Measurements from ENCODE around the gene EPB41L3.
"Not testable (repeated sequence)": the region's sequence is repeated elsewhere in the genome, so short reads cannot be mapped to it uniquely, and the experiment has no call there.

Gene EPB41L3

DNA sequence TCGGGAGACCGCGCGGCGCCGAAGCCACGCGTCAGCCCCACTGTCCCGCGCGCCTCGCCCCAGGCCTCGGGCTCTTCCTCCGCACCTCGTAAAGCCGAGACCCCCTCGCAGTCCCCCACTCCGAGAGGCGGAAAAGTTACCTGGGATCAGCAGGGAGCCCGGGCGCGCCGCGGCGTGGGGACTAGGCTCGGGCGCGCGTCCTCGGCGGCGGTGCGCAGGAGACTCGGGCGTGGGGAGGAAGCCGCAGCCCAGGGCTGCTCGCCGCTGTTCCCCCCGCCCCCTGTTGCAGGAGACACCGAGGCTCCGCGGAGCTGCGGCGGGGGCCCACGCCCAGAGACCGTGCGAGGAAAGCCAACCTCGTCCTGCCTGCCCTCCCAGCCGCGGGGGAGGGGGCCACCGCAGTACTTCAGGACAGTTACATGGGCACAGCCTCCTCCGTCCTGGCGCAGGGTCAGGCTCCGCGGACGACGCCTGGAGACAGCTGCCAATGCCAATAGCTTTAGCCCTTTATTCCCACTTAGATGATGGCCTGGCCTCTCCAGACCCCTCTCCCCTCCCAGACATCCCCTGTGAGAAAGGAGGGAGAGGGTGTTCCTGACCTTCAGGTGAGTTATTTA lies at the start of gene EPB41L3:
Gene EPB41L3, minus strand, starts transcription at position 225 of the 617 bp plus-strand sequence. CDS start 54,814 bp downstream, outside the sequence.
- no peak for DNase-seq

DNA sequence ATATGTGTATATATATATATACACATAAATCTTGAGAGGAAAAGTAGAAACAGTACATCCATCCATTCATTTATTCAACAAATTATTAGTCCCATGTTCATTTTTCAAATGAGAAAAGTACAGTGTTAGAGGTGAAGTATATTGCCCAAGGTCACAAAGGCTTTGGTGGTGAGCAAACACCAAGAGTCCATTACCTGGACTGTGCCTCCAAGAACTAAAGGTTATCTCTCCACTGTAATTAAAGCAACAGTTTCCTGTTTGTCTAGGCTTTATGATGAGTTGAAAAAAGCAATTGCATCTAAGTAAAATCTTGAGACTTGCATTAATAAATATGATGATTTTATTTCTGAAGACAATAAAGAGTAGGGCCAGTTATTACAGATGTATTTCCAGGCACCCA lies 44.7 kb upstream of the EPB41L3 start:
- no peak for DNase-seq

DNA sequence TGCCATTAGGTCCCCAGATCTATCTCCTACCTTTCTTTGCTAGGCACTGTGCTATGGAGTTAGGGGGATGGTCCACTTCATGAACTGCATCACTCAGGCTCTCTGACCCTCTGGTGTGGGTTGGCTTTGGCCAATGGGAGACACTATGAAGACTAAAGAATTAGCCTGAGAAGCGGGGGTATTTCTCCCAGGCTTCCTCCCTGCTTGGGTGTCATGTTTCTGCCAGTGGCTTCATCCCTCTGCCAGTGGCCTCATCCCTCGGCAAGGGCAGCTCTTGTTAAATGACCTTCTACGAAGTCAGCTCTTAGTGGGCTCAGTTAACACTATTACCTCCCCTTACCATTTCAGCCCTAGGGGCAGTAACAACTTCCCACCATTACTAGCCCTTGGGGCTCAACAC lies 41.9 kb upstream of the EPB41L3 start:
- DNase-seq = no peak

DNA sequence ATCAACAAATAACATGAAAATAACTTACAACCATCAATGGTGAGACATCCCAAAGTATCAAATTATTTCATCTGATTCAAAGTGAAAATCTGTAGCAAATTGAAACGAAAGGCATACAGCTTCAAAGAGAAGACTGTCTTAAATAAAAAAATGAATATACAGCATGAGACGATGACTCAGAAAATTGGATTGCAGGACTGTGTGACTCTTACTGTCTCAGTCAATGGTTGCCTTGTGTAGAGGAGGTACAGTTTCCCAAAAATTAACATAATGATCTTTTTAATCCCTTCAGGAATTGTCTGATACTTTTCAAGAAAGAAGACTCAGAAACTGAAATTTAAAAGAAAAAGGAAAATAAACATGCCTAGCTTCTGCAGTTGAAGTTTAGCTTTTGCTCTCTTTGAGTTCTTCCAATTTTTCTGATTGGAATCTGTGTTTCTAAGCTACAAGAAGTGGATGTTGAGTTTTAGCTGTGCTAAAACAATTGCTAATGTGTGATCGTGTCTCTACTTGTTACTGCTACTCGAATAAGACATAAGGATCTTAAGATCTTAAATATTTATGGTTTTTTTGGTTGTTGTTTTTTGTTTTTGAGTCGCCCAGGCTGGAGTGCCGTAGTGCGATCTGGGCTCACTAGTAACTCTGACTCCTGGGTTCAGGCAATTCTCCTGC lies 41.1 kb upstream of the EPB41L3 start:
- DNase-seq = no peak

DNA sequence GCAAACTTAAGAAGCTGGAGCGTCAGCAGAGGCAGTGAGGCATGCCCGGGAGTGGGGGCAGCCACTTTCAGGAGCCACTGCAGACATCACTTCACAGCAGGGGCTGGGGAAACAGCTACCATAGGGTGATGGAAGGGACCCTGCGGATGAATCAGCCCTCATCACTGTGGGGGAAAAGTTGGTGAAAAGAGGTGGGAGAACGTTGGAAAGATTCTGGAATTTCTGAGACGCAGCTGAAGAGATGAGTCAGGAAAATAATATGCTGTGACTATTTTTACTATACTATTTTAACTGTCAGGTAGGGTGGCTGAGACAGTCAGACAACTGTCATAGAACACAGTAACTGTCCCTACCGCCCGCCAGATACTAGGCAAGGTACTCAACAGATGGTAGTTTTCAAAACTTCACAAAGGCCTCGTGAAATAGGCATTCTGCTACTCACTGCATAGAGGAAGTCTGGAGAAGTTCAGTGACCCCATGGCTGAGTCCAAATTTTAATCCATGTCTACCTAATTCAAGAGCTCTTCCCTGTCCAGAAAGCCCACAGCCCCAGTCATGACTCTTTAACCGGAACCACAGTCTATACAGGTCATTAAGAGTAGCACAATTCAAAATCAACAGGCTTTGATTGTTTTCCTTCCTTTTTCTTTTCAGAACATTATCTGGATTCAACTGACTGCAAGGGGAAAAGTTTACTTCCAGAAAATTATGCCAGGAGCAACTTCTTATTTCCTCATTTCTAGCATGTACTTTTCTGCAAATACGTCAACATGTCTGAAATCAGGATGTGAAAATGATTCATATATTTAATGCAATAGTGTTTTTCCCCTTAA lies 39.3 kb upstream of the EPB41L3 start:
- DNase-seq = no peak

DNA sequence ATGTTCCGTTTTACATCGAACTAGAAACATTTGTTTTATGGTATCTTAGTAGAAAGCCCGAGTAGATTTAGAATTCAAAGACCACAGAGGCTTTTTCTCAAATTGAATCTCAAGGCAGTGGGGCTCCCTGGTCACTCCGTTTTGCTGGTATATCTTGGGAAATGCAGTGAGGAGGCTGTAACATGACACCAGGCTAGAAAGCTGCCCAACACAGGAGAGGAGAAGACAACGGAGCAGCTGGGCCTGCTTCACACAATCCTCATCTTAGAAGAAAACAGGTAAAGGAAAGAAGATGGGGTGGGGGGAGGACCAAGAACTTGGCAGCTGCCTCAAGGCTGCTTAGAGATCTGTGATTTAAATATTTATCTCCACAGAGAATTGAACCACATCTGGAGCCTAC lies 38.3 kb upstream of the EPB41L3 start:
- DNase-seq = no peak

DNA sequence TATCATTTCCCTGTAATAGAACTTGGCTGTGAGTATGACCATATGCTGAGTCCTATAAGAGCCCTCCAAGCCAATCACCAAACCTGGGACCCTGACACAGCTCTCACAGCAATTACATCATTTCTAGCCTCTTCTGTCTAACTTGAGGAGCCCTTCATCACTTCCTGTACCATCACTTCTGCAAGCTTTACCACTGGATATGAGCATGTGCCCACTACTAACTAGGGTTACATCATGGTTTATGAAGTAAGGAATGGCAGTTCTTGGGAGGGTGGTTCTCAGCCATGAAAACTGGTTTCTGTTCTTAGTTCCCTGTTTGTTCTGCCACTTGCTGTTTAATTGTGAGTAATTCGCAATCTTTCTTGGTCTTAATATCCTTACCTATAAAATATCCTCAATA lies 31.0 kb upstream of the EPB41L3 start:
- no peak for DNase-seq

DNA sequence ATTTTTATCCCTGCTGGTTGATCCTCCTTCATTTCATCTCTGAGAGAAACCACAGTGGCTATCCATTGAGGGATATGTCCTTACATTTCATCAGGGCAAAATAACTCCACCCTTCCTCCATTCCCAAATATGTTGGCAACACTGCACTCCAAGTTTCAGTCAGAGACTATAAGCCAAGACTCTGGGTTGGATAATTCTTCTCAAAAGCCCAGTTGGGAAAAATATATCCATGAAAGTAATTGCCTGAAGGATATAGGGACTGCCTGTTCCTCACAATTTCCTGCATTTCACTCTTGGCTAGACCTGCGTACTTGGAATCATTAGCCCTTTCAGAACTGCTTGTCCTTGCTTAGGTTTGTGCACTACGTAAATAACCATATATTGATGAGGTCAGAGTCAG lies 27.9 kb upstream of the EPB41L3 start:
- DNase-seq = no peak

DNA sequence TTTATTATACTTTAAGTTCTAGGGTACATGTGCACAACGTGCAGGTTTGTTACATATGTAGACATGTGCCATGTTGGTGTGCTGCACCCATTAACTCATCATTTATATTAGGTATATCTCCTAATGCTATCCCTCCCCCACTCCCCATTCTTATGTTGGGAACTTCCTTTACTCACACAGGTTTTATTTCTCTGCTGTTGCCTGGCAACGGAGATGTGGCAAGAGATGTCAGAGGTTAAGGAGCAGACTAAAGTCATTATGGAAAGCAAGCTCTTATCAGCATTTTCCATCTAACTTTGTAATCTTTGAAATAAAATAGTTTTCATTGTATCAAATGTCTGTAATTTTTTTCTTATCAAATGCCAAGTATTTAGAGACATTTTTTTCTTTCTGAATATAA lies 26.8 kb upstream of the EPB41L3 start:
- not testable (repeated sequence) for DNase-seq

DNA sequence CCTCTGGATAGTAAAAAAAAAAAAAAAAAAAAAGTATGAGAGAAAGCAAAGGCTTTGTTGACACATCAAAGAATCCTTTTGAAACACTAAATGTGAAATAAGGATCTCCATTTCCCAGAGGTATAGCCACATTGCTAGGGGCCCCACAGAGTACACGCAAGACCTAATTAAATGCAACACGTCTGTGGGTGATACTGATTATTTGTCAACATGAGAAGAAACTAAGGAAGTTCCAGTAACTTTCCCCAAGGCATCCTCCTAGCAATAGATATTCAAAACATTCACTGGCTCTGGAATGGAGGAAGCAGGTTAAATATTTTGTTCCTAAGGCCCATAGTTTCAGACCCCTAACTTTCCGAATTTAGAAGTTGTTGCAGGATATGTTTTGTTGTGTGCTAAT lies 24.6 kb upstream of the EPB41L3 start:
- DNase-seq = no peak

DNA sequence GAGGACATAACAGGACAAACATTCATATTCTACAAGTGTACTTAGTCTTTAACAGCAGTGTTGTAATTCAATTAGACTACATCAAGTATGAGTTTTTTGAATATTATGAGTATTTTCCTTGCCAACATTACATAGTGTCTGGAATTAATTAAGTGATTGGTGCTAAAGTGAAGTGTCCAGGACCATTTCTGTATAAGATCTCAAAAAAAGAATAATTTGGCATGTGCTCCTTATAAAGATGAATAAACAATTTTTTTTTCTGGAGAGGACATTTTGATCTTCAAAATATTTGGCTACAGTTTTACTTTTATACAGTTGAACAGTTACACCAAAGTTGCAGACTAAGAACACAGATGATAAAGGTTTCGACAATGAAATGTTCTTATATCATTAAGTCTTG lies 15.1 kb upstream of the EPB41L3 start:
- no peak for DNase-seq

DNA sequence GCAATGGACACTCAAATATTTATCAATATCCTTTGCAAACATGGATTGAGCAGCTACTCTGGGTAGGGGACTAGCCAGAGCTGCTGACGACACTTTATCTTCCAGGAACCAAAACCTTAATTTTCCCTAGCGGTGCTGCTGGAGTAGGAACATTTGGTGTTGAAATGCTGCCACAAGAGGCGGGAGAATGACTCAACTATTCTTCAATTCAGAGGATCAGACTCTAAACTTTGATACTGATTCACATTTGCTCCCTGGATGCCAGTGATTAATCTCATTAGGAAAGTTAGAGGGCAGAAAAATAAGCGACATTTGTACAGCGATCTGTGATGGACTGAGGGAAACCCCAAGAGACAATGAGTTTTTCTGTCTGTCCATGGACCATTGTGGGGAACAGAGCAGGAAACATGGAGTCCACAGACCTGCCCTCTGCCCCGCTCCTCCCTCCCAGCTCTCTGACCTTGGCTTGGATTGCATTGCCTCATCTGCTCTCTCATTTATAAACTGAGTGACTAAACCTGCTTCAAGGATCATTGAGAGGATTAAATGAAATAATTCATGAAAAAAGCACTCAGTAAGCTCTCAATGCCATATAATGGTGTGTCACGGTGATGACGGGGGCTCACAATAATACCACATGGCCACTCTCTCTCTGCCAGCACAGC lies 12.6 kb upstream of the EPB41L3 start:
- DNase-seq = no peak

DNA sequence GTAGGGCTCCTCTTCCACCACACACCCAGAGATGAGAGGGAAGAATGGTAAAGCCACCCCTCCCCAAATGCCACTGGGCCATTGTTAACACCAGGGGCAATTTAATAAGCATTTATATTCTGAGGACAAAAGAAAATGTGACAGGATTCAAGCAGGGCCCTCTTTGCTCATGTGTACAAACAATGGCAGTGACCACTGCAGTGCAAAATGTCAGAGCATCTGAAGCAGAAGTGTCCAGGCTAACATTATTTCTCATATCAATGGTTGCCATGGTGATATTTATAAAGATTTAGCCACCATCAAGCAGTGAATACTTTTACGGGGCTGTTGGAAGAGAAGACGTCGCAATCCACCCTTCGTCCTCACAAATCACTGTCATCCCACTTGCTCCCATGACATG lies 10.8 kb upstream of the EPB41L3 start:
- DNase-seq = no peak

DNA sequence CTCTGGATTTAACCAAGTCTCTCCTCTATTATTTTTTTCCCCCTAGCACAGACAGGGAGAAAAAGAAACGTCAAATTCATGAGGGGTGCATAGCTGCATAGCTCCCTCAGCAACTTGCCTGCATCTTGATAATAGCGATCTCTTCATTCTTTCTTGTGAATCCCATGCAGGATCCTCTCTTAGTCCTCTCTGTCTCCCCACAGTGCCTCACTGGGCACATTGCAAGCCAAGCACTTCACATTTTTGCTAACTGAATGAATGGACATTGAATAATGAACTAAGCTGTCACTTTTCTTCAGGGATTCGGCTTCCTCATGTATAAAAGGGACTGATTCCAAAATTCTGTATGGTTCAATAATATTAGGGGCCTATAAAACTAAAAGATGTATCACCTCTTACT lies 2.9 kb upstream of the EPB41L3 start:
- DNase-seq = no peak

DNA sequence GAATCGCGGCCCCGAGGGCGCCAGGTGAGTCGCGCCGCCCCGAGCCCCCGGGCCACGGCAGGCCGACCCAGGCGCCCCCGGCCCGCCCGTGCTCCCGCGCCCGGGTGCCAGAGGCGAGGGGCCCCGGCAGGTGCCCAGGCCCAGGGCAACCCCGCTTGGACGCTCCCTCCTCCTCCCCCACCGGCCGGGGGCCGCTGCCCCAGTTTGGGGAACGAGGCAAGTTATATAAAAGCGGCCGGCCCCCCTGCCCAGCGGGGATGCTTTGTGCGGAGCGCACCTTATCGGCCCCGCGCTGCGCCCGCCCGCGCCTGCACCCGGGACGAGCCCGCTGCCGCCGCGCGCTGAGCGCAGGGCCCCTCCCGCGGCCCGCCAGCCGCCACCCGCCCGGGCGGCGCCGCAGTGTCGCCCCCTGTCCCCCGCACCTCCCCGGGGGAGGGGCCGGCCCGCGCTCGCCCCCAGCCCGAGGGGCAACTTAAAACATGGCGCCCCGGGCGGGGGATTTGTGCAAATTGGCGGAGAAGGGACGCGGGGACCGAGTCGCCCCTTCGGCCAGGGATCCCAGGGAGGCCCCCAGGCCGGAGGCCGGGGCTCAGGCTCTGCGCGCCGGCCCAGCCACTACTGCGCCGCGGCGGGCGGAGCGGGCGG lies 639 bp downstream of the EPB41L3 start:
- DNase-seq = no peak

DNA sequence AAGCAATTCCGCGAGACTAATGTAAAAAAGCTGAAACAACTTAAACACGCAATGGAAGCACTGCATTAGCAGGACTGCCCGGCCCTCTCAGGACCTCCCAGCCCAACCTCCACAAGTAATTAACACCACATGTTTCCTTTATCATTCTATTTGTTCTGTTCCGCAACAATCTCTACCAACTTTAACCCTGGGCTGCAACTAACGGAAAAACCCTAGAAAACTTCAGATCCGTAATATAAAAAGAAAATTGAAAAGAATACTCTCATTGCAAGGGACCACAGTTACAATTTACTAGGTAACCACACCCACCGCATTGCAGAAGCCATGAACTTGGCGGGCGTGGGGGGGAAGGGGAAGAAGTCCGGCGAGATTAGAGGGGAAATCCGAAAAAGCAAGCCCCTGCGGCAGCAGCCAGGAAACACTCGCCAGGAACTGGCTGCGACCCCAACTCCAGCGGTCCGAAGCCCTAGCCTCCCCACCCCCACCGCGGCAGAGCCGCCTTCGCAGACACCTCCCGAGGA lies 1.2 kb downstream of the EPB41L3 start:
- DNase-seq = no peak

DNA sequence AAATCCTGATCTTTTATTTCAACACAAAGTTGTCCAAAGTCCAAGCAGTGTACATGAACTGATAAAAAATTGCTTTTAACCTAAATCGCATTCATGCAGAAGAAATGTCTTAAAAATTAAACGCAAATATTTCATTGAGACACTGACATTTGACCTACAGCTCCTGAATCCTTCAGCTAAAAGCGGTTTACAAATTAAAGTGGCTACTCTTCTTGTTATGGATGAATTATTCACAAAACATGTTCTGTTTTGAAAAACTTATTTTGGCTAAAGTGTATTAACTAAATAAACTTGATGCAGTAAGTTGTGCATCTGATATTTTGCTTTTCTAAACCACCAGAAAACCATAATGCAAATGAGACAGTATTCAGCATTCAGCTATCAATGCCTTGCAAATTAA lies 2.2 kb downstream of the EPB41L3 start:
- DNase-seq = no peak

DNA sequence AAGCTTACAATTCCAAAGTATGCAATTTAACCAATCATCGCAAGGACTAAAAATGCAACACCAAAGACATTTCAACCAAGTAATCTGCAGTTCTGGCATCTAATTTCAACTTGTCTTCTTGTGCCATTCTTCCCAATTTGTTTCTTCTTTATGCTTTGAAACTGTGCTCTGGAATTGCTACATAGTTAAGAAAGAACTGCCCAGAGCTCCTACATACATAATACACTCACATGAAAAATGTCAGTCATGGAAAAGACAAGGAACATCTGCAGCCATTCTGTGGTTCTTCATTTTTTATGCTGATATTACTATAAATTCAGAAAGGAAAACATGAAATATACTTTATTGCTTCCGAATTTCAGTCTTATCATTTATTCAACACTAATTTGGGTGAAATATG lies 4.4 kb downstream of the EPB41L3 start:
- no peak for DNase-seq

DNA sequence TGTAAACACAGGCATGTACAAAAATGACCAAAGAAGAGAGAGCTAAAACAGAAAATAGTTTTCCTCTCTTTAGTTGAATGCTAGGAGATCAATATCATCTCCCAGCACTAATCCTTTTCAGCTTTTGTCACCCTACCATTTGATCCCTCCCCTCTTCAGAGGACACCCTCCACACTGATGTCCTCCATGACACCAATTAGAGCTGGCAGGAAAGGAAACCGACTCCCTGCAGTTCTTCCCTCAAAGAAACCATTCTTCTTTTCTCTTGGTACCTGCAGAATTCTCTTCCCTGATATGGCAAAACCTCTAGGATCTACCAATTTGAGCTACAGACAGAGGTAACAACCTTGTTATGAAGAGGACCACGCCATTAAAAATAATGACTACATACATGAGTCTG lies 5.3 kb downstream of the EPB41L3 start:
- no peak for DNase-seq

DNA sequence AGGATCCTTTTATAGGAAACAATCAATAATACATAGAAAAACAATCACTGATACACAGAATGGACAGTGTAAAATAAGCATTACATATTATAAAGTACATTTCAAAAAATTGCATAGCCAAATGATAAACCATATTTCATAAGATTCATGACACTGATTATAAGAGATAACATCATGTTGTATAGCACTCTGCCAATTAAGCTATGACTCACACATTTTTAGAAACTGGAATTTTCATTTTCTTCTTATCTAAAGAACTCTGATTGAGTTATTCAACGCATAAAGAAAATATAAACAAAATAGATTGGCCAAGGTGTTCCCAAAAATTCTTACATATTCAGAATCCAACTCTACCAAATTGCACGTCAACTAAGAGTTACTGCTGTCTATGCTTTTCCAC lies 5.9 kb downstream of the EPB41L3 start:
- DNase-seq = no peak

DNA sequence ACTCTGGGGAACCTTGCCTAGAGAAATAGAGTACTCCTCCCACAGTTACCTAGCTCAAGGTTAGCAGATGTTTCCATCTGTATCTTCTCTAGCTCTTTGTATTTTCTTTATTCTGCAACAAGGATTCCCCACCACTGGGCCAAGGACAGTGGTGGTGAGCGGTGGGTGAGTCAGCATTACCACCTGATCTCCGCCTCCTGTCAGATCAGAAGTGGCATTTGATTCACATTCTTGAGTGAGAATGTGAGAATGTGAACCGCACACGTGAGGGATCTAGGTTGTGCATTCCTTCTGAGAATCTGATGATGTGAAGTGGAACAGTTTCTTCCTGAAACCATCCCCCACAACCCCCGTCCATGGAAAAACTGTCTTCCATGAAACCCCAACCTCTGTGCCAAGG lies 9.0 kb downstream of the EPB41L3 start:
- DNase-seq = no peak

DNA sequence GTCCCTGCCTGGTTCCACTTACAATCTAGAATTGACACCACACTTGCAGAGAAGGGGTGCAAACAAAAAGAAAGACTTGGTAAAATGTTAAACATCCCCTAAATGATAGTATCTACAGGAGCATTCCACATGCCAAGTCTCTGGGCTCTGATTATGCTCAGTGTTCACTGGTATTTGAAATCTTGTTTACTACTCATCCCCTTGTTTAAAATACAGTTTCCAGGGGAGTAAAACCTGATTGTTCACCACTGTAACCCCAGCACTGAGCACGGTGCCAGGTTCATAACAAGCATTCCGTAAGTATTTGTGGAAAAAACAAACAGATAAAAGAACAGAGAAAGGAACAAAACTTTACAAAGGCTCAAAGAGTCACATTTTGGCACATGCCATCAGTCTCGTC lies 11.7 kb downstream of the EPB41L3 start:
- DNase-seq = no peak

DNA sequence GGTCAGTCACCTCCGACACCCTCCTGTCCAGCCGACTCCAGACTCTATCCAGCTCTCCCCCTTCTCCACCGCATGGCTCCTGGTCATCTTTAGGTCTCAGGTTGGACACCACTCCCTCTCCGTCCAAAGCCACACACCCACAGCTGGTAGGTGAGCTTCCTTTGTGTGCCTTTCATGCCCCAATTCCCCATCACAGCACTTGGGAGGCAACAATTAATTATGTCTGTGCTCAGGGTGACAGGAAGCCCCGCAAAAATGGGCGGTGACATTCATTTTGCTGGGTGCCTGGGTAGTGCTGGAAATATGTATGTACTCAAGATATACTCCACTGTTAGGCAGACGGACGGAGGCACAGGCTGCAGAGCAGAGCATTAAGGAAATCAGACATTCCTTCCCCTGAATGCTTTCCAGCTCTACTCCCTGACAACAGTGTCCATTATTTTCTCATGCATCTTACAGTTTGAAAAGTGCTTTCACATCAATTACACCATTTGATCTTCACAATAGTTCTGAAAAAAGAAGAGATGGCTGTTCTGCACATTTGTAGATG lies 13.1 kb downstream of the EPB41L3 start:
- DNase-seq = no peak

Measured in activated T-cell treated with anti-CD3 and anti-CD28 coated beads for 4 hours (primary cell).